ENCODE measurements around the gene CRADD.

- TF ChIP-seq CTCF (IDR thresholded peaks at IDR 0.05) (no peak), POLR2A (IDR thresholded peaks at IDR 0.05) (no peak)
Observed at GRCh38 chr12:93841671-93842070, 164.5 kb downstream of the CRADD start.
